GM18867 (cell line): ENCODE data around the gene APELA.
"Not testable (repeated sequence)": the region's sequence is repeated elsewhere in the genome, so short reads cannot be mapped to it uniquely, and the experiment has no call there.

Source experiments
- ATAC-seq: cut with Tn5 transposase; IDR thresholded peaks from one replicate; pipeline ENCODE4 v1.9.1; 2021; ENCODE audit warnings: mild to moderate bottlenecking, moderate library complexity; ENCODE audit not compliant: unreplicated experiment

The APELA gene

GRCh38 chr4:164924670-164925238 is 47.8 kb downstream of the APELA start:
- ATAC-seq = no peak

GRCh38 chr4:164926301-164926700 is 49.3 kb downstream of the APELA start:
- ATAC-seq = no peak

- not testable (repeated sequence) for ATAC-seq
These were observed 50.1 kb downstream of the APELA start for GRCh38 chr4:164927101-164927500.

GRCh38 chr4:164930647-164931046 is 53.7 kb downstream of the APELA start:
- ATAC-seq = no peak

GRCh38 chr4:164931551-164932324 is 54.8 kb downstream of the APELA start:
- no peak for ATAC-seq

GRCh38 chr4:164933244-164933643 is 56.3 kb downstream of the APELA start:
- ATAC-seq = no peak

GRCh38 chr4:164935363-164935762 is 58.4 kb downstream of the APELA start:
- peak; percentile 67 for ATAC-seq

GRCh38 chr4:164935865-164936606 is 59.1 kb downstream of the APELA start:
- ATAC-seq = peak; percentile 51

GRCh38 chr4:164937576-164938270 is 60.7 kb downstream of the APELA start:
- peak; percentile 47 for ATAC-seq

- no peak for ATAC-seq
These were observed 66.2 kb downstream of the APELA start for GRCh38 chr4:164943192-164943591.

GRCh38 chr4:164945146-164945545 is 68.2 kb downstream of the APELA start:
- no peak for ATAC-seq

- peak; percentile 43 for ATAC-seq
These were observed 69.8 kb downstream of the APELA start for GRCh38 chr4:164946810-164947209.
